Upper lobe of left lung (tissue), 6 donors: Measurements from ENCODE around the gene SLC6A19. TPM values are rescaled to one million over a fixed set of nuclear protein-coding genes. Genes with fewer than 3 reads are reported as not detected.

Experiments
- ATAC-seq, 2 donors: fragments of 200-7000 bp; cut with Tn5 transposase; one replicate each; pipeline ENCODE4 v1.9.1; 2022; ENCODE audit warnings: mild to moderate bottlenecking in 2 of 2, moderate library complexity in 2 of 2; ENCODE audit not compliant: low FRiP score in 2 of 2
- DNase-seq, 2 donors: peaks; one replicate each; pipeline ENCODE4 v3.0.0-alpha.2; 2019 to 2020
- H3K27ac ChIP-seq, 4 donors: fragments of 200-600 bp; sonication (generic); one replicate each; pipeline ENCODE4 v1.5.1; 2016 to 2019
- H3K27me3 ChIP-seq, 4 donors: fragments of 200-600 bp; sonication (generic); one replicate each; pipeline ENCODE4 v1.5.1; 2017 to 2019
- H3K36me3 ChIP-seq, 4 donors: fragments of 200-600 bp; sonication (generic); one replicate each; pipeline ENCODE4 v1.5.1; 2016 to 2019
- H3K4me1 ChIP-seq, 4 donors: fragments of 200-600 bp; sonication (generic); one replicate each; pipeline ENCODE4 v1.5.1; 2018 to 2019
- H3K4me3 ChIP-seq, 4 donors: fragments of 200-600 bp; sonication (generic); one replicate each; pipeline ENCODE4 v1.5.1; 2017 to 2019; ENCODE audit warnings: mild to moderate bottlenecking in 2 of 4, moderate library complexity in 1 of 4
- H3K9me3 ChIP-seq, 4 donors: fragments of 200-600 bp; sonication (generic); one replicate each; pipeline ENCODE4 v1.5.1; 2018 to 2019
- EP300 ChIP-seq, 4 donors: sonication (generic); formaldehyde crosslinking; IDR thresholded peaks; one replicate each; pipeline ENCODE4 v1.5.1; 2017; ENCODE audit warnings: antibody characterized with exemption in 4 of 4, control low read depth in 2 of 4
- POLR2A ChIP-seq, 4 donors: fragments of 450-650 bp; IDR thresholded peaks; one replicate each; pipeline ENCODE4 v1.5.1; 2016 to 2017; ENCODE audit warnings: antibody characterized with exemption in 4 of 4, mild to moderate bottlenecking in 2 of 4
- POLR2AphosphoS5 ChIP-seq, 2 donors: sonication (generic); formaldehyde crosslinking; IDR thresholded peaks; one replicate each; pipeline ENCODE4 v1.5.1; 2017; ENCODE audit warnings: antibody characterized with exemption in 2 of 2
- WGBS, 2 donors: methylation state at CpG; one replicate each; pipeline ENCODE4 v1.1.5; 2017 to 2018; 5-methylcytosine and 5-hydroxymethylcytosine counted together
- total RNA-seq, 6 donors: library from RNA; depleted of rRNA in 4 of 6; stranded (reverse); fragments of >200 nt in 4 of 6; gene quantifications; one replicate each; pipeline versions ENCODE4 v1.1.0 to v1.2.1, GENCODE V29; 2016 to 2021
- TF ChIP-seq, protein P1 (sequence below), 6 experiments: fragments of 450-650 bp in 4 of 6; fragments of 200-600 bp in 2 of 6; sonication (generic) in 2 of 6; IDR thresholded peaks; one replicate each; pipeline ENCODE4 v1.5.1; 2016 to 2019; ENCODE audit warnings: antibody characterized with exemption in 6 of 6
- donor health status: DM: no; HTN: no; CAD: no; lungs with moderate emphysema.
- donor health status: DM: no; HTN: yes; CAD: no; lungs with severe emphysema.

The SLC6A19 gene
- total RNA-seq, 6 donors from 2014 or later = 0.03 to 0.06 TPM; not detected in 4

DNA sequence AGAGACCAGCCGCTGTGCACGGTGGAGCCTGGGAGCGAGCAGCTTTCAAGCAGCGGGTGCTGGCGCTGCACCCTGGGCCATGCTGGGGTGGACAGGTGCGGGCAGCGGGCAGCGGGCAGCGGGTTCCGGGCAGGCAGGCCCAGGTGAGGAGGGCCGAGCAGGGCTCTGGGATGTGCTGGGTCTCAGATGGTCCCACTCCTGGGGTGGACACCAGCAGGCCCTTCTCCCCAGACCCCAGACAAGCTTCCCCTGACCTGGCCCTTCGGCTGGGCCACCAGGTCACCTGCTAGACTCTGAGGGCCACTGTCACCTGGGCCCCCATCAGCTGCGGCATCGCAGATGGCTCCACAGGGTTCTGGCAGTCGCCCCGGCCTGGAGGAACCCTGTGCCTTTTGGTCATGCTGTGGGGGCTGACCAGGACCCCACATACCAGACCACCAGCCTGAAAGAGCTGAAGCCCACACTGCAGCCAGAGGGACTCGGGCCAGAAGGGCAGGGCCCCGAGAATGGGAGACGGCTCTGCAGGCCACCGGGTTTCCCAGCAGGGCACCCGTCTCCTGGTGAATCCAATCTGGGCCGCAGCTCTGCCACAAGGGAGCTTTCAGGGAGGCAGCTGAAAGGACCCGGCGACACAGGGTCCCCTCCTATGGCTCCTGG, 2.0 kb downstream of the SLC6A19 start:
- no peak for ATAC-seq
- peak in 1 of 2 donors; percentile 69 for DNase-seq
- 89 to 100% methylated on average over 7 to 18 of the region's 24 CpGs for WGBS, 2 donors
- no peak overlapping the region for H3K27ac ChIP-seq
- TF ChIP-seq POLR2AphosphoS5 (IDR thresholded peaks at IDR 0.05) = no peak
- no peak for TF ChIP-seq POLR2A (IDR thresholded peaks at IDR 0.05)
- no peak for TF ChIP-seq EP300 (IDR thresholded peaks at IDR 0.05)
- TF ChIP-seq, protein P1, sequence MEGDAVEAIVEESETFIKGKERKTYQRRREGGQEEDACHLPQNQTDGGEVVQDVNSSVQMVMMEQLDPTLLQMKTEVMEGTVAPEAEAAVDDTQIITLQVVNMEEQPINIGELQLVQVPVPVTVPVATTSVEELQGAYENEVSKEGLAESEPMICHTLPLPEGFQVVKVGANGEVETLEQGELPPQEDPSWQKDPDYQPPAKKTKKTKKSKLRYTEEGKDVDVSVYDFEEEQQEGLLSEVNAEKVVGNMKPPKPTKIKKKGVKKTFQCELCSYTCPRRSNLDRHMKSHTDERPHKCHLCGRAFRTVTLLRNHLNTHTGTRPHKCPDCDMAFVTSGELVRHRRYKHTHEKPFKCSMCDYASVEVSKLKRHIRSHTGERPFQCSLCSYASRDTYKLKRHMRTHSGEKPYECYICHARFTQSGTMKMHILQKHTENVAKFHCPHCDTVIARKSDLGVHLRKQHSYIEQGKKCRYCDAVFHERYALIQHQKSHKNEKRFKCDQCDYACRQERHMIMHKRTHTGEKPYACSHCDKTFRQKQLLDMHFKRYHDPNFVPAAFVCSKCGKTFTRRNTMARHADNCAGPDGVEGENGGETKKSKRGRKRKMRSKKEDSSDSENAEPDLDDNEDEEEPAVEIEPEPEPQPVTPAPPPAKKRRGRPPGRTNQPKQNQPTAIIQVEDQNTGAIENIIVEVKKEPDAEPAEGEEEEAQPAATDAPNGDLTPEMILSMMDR (IDR thresholded peaks at IDR 0.05) = no peak
- H3K4me3 ChIP-seq = no peak overlapping the region
- no peaks in the 10 kb centered on the region for H3K9me3 ChIP-seq
- no peaks in the 10 kb centered on the region for H3K36me3 ChIP-seq
- H3K4me1 ChIP-seq = peaks cover 0 to 4% (median 0%) of the 10 kb centered on the region in 4 donors
- H3K27me3 ChIP-seq = no peaks in the 10 kb centered on the region

DNA sequence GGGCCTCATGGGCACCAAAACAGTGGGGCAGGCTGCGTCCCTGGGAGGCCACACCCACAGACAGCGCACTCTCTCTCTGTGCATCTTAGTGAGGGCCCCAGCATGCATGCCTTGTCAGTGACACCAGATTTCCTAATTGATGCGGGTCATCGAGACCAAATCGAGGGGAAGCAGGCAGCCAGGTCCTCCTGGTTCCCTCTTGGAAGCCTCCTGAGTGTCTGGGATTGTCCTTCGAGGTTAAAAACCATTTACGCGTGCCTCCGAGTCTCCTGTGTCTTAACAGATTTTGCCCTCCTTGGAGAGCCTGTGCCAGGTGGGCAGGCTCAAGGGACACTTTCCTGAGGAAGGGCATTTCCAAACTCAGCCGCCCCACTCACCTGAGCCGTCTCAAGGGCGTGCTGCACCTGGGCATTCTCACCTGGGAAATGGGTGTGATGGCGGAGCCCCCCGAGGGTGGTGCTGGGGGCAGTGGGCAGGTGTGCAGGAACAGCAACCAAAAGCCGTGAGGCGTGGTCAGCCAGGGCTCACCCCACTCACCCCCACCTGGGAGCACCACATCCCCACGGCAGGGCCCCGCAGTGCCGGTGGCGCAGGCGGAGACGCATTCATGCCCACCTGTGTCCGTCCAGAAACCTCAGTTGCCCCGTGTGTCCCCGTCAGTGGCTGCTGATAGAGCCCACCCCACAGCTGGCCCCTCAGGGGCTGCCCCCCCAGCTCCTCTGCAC, 2.7 kb downstream of the SLC6A19 start:
- Histone ChIP-seq H3K27me3 (no peaks in the 10 kb centered on the region), H3K4me1 (peaks cover 0 to 4% (median 0%) of the 10 kb centered on the region in 4 donors), H3K9me3 (no peaks in the 10 kb centered on the region), H3K27ac (no peak overlapping the region), H3K36me3 (no peaks in the 10 kb centered on the region), H3K4me3 (no peak overlapping the region)
- TF ChIP-seq, protein P1 (IDR thresholded peaks at IDR 0.05) = no peak
- TF ChIP-seq POLR2AphosphoS5 (IDR thresholded peaks at IDR 0.05) (no peak), EP300 (IDR thresholded peaks at IDR 0.05) (no peak), POLR2A (IDR thresholded peaks at IDR 0.05) (no peak)
- 73 to 80% methylated on average over 21 to 24 of the region's 25 CpGs for WGBS, 2 donors
- DNase-seq = peak in 1 of 2 donors; percentile 80
- no peak for ATAC-seq

- no peaks in the 10 kb centered on the region for H3K27me3 ChIP-seq
- H3K27ac ChIP-seq = no peak overlapping the region
- ATAC-seq (no peak), DNase-seq (peak in 1 of 2 donors; percentile 46)
- 37 to 38% methylated on average over 13 to 18 of the region's 18 CpGs for WGBS, 2 donors
- no peaks in the 10 kb centered on the region for H3K9me3 ChIP-seq
- H3K4me3 ChIP-seq = no peak overlapping the region
- peaks cover 0 to 4% (median 0%) of the 10 kb centered on the region in 4 donors for H3K4me1 ChIP-seq
- no peaks in the 10 kb centered on the region for H3K36me3 ChIP-seq
- TF ChIP-seq, protein P1 (IDR thresholded peaks at IDR 0.05) = no peak
- TF ChIP-seq POLR2A (IDR thresholded peaks at IDR 0.05) = no peak
- no peak for TF ChIP-seq EP300 (IDR thresholded peaks at IDR 0.05)
- no peak for TF ChIP-seq POLR2AphosphoS5 (IDR thresholded peaks at IDR 0.05)
Observed at GRCh38 chr5:1204693-1205242, 3.4 kb downstream of the SLC6A19 start.

DNA sequence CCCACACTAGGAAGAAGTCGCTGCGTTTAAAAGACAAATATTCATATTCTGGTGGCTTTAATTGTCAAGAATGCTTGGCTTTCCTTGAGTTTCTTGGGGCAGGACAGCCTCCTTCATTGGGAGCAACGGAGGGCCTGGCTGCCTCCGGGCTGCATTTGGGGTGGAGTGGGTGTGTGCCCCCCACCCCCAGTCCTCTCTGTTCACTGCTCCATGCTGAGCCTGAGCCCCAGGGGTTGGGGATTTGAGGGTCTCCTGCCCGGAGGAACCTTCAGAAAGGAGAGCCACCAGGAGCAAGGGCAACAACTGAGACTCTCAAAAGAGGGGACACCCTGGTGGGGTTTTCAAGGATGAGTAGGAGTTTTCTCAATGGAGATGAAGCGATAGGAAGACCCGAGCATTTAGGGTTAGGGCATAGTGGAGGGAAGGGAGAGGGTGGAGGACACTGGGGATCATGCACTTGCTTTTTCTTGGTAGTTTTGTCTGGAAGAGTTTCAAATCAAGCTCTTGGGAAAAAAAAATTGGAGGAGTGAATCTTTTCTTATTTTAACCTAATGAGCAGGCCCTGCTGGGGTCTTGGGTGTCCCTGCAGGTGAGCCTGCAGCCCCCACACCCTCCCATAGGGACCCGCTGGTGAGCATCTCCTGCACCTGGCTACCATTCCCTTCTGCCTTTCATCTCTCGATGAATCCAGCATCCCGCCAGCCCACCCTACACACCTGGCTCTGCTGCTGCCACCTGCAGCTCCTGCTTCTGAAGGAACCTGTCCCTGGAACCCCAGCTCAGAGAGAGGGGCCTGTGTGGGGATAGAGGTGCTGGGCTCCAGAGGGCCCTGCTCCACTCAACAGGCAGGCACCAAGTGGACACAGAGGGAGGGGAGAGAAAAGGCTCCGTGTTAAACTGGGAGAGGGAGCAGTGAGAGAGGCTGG, 4.1 kb downstream of the SLC6A19 start:
- TF ChIP-seq, protein P1 (IDR thresholded peaks at IDR 0.05) = no peak
- no peaks in the 10 kb centered on the region for H3K36me3 ChIP-seq
- peak in 1 of 2 donors; percentile 14 for DNase-seq
- WGBS, 2 donors = 67 to 71% methylated on average over 11 of the region's 11 CpGs
- no peak for ATAC-seq
- no peak overlapping the region for H3K27ac ChIP-seq
- no peaks in the 10 kb centered on the region for H3K9me3 ChIP-seq
- peaks cover 0 to 4% (median 0%) of the 10 kb centered on the region in 4 donors for H3K4me1 ChIP-seq
- no peak overlapping the region for H3K4me3 ChIP-seq
- H3K27me3 ChIP-seq = no peaks in the 10 kb centered on the region
